ENCODE data around the gene CXXC4. TPM values are rescaled to one million over a fixed set of nuclear protein-coding genes. Genes with fewer than 3 reads are reported as not detected.

Gene CXXC4
- not detected in 2 replicates for total RNA-seq (2014; rRNA removed; shearing (Covaris generic))

DNA sequence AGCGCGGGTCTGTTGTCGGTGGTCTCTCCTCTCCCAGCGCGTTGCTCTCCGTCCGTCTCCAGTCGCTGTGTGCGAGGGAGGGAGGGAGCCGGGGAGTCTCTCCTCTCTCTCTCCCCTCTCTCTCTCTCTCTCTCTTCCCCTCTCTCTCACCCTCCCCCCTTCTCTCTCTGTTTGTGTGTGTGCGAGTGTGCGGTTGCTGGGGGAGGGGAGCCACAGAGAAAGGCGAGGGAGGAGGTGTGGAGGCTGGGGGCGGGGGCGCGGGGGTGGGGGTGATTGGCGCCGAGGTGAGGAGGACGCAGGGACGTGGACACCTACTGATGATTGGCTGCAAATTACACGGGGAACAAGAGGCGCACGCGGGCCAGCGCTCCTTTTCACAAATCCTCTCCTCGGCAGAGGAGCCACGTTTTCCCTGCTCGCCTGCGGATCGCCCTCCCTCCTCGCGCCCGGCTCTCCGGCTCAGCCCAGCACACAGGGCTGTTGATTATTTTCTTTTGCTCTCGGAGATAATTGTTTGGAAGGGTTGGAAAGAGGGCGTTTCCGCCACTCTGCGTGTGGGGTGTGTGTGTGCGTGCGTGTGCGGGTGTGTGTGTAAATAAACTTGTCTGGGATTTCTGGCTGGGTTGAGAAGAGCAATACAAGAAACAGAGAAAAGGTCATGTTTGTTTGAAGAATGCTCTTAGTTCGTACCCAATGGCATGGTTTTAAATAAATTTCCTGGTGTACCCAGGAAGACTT is at the start of gene CXXC4:
Gene CXXC4 (minus strand): TSS at position 73 of the 738 bp plus-strand sequence. CDS start 3,092 bp downstream, outside the sequence.
- peak; percentile 19 for DNase-seq (ENCODE audit: low read depth)

DNA sequence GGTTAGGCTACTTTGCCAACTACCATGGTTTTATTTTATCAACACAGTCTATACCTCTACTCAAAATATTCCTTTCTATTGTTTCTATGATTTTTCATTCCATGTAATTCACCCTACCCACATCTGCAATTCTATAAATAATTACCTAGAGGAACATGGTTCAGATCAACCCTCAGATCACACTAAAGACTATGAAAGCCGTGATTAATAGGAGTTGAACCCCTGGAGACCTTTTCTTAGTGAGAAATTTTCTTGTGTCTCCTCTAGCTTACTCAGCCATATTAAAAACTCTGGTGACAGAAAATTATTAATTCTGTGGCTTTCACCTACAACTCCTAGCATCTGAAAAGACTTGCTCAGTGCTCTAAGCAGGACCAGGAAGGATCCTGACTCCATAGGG is 38.5 kb upstream of the CXXC4 start:
- no peak for DNase-seq (ENCODE audit: low read depth)

DNA sequence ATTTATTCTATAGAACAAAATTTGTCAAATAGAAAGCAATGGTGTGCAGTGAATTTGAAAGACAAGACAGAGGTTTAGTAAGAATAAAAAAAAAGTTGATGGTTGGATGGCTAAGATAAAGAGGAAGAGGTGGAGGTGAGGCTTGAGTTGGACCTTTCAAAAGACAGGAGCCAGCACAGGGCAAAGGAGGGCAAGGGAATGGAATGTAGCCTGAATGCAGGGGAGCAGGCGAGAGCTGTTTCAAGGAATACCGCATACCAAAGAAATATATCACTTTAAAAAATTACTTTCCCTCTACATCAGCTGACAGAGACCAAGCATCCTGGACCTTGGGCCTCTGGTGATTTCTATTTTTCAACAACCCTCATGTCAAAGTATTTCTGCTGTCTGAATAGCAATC is 38.0 kb upstream of the CXXC4 start:
- DNase-seq (ENCODE audit: low read depth) = no peak

DNA sequence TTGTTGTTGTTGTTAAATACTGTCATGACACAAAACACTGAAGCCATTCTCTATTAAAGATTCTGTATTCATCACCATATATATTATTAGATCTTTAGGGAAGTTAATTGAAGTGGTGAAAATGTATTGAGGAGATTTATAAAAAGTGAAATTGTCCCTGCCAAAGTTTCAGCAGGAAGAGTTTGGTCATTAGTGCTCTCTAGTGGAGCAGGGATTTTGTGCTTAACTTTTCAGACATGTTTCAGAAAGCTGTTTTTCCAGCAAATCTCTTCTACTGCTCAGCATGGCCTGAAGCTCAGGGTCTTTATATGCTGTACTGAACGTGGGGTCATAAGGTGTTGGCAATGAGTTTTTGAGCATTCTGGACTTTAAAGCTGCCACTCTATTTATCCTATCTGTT is 36.7 kb upstream of the CXXC4 start:
- no peak for DNase-seq (ENCODE audit: low read depth)

DNA sequence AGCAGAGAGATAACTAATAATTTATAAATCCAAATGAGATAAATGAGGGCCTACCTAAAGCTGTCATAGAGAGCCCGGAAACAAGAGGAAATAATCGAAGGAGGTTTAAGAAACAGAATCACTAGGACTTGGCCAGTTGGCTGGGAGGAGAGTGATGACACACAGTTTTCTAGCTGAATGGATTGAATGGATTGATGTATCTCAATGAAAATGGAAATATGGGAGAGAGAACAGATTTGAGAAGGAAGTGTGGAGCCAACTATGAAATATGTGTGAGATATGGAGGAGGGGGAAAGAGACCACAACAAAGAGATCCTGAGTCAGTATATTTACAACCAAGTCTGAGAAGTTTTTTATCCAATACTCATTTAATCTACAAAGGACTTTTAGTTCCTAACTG is 35.7 kb upstream of the CXXC4 start:
- no peak for DNase-seq (ENCODE audit: low read depth)

DNA sequence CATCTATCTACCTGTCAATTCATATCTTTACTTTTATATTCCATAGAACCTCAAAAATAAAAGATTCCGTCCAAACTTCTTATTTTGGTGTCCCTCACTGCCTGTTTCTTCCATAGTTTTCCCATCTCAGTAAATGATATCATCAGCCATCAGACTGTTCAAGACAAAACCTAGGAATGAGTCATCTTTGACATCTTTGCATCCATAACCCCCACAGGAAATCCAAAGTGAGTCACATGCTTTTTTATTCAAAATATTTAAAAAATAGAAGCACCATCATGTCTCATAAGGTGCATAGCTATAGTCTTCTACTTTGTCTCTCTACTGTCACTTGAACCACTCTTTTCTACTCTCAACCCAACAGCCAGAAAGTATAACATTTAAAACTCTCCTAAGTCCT is 29.9 kb upstream of the CXXC4 start:
- peak; percentile 13 for DNase-seq (ENCODE audit: low read depth)

DNA sequence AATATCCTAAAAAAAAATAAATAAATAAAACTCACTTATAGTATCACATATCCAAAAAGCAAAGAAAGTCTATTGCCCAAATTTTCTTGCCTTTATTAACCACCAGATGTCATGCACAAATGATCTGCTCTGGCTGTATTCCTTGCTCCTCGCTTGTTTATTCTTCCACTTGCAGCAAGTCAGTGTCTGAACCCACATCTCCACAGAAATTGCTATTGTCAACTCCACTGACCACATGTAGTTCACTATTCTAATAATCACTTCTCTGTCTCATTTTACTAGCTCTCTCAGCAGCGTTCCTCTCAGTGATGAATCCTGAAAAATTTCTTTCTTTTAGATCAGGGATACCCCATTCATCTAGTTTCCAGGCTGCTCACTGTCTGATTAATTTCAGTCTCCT is 29.3 kb upstream of the CXXC4 start:
- no peak for DNase-seq (ENCODE audit: low read depth)

DNA sequence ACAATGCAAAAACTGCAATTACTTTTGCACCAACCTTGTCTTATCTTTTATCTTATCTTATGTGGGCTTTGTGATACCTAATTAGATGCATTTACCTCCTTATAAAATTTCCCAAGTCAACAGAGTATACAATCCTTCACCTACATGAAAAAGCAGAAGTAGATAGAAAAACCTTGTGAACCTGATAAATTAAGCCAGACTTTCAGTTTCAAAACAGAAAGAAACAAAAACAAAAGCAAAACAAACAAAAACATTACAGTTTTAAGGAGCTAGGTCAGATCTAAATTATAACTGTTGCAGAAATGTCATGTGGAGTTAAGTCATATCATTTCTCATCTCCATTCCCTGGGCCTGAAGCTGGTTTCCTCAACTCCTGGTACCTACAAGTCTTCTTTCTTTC is 24.9 kb upstream of the CXXC4 start:
- no peak for DNase-seq (ENCODE audit: low read depth)

DNA sequence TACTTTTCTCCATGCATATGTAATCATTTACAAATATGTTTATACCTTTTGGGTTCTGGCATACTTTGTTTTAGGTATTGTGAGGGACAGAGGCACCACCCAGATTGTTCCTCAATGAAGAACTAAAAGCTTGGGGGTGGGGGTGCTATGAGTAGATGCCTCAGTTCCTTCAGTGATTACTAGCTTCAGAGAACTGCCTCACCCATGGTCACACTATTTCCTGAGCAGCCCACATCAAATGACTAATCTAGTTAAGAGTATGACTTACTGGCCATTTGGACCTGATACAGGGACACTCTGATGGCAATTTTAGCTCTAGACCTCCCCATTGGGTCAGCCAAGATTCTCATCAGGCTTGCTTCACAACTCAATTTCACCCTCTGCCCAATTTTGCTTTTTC is 22.2 kb upstream of the CXXC4 start:
- DNase-seq (ENCODE audit: low read depth) = no peak

DNA sequence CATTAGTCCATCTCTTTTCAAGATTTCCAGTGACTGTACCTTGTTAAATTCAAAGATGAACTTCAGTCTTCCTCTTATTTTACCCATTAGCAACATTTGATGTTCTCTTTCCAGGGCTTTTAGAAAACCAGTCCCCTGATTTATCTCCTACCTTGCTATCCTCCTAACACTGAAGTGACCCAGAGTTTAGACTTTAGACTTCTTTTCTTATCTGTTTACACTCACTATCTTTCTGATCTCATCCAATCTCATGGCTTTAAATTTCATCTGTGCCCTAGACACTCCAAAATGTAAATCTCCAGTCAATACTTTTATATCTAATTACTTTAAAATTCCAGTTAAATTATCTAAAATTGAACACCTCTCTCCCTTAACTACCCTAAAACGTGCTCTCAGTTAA is 13.5 kb upstream of the CXXC4 start:
- no peak for DNase-seq (ENCODE audit: low read depth)

DNA sequence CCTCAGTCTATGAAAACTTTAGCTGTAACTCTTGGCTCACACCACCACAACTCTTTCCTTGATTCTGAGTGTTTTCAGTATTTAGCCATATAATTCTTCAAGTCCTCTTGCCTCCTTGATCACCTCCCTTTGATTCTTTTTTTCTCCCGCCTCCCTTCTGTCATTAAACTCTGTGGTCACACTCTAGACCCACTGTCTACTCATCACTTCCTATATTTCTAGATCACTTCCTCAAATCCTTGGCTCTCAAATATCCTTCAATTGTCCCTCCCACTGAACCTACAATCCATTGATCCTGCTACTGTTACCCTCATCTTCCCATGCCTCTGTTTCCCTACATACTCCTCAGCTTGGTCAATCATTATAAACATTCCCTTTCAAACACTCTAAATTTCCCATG is 12.4 kb upstream of the CXXC4 start:
- no peak for DNase-seq (ENCODE audit: low read depth)

DNA sequence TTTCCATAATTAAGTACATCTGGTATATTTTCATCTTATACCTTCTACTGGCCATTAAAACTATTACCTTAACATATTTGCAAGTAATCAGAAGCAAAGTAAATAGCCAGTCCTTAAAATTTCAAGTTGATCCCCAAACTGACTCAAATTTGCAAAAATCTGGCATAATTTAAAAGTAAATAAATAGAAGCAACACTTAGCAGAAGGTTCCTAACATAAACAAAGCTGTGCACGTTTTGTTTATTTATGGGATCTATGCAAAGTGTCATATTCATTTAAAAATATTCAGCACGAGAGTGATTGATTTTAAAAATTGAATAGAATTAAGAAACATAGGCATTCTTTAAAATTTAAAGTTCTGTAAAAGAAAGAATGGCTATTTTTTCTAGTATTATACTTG is 9.8 kb upstream of the CXXC4 start:
- no peak for DNase-seq (ENCODE audit: low read depth)

DNA sequence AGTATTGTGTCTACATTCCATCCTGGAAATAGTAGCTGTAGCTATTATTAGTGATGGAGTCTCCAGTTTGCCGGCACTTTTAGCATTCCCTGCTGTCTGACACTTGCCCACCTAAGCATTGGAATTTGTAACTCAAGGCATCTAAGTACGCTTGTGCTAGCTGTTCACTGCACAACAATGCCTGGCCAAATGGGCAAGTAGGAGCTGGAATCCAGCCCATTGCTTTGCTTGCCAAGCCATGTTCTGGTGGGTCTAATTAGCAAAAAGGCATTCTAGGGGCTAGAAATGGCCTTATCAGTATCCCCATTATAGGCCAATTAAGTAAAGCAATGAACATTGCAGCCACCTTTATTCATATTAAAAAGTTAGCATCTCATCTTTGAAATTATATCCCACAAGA is 7.8 kb upstream of the CXXC4 start:
- no peak for DNase-seq (ENCODE audit: low read depth)

DNA sequence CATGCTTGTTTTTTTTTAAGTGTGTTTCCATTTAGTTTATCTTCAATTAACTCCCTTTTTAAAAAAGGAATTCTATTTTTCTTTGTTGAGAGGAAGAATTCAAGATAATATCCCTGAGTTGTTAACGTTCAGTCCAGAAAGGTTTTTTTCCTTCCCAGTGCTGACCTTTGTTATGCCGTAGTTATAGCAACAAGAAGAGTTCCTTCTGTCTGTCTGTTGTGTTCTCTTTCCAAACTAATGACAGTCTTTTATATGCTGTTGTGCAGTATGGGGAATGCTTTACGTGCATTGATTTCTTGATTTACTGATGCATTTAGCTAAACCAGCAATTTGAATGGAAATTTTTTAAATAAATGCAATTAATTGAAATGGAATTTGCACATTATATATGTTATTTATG is 6.6 kb upstream of the CXXC4 start:
- no peak for DNase-seq (ENCODE audit: low read depth)

DNA sequence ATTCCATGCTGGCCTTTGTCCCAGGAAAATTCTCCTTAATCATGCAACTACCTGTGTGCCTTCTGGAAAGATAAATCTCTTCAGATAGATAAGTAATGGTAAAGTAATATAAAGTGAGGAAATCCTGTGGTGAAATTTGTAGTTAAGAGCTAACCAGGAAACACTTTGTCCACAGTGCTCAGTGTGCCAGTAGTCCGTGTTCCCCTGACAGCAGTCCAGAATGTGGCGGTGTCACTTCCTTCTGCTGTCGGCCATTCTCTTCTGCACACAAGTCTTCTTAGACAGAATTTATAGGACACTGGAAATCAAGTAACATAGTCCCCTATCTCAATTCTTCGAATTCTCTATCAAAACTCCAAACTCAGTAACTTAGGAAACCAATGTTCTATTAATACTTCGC is 5.7 kb upstream of the CXXC4 start:
- DNase-seq (ENCODE audit: low read depth) = no peak

DNA sequence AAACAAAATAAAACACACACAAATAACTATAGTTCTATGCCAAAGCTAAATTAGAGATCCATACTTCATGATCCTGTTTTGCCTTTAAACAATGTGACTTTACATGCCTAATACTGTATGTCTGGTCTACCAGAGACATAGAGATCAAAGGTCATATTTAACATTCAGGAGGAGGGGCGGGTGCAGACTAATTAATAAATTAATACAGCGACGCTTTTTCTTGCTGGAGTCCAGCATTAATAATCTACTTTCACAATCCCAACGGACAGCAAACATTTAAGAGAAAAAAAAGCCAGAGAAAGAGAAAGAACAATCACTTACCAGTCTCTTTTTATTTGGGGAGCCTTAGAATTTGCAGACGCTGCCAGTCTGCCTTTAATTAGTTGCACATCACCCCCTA is 509 bp downstream of the CXXC4 start:
- no peak for DNase-seq (ENCODE audit: low read depth)

DNA sequence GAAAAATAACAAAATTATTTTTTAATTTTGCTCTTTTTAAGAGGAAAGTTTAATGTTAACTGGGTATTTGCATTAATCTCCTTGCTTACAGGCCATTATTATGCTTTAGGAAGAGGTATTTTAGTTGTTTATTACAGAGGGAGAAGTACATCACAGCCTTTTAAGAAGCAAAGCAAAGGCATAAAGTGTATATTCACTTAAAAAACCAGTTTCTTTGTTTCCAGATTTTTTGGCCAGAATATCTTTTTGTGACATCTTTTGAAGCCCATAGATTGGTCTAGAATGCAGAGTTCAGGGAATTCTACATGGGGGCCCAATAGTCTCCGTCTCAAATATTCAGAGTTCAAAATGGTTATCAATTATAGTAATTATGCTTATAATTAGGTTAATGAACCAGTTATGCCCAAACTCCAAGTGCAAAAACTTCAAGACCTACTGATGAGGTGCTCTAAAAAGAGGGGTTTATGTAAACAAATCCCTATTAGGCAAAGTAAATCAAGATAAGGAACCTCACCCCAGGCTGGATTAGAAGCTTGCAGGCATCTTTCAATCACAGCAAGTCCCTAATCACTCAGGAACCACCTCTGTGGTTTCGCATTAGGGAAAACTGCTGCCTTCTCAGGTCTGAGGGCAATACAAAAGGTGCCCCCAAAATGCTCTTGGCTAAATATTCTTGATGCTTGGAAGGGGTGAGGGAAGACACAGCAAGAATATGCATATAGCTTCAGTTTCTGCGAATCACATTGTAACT is 1.4 kb downstream of the CXXC4 start:
- DNase-seq (ENCODE audit: low read depth) = no peak

DNA sequence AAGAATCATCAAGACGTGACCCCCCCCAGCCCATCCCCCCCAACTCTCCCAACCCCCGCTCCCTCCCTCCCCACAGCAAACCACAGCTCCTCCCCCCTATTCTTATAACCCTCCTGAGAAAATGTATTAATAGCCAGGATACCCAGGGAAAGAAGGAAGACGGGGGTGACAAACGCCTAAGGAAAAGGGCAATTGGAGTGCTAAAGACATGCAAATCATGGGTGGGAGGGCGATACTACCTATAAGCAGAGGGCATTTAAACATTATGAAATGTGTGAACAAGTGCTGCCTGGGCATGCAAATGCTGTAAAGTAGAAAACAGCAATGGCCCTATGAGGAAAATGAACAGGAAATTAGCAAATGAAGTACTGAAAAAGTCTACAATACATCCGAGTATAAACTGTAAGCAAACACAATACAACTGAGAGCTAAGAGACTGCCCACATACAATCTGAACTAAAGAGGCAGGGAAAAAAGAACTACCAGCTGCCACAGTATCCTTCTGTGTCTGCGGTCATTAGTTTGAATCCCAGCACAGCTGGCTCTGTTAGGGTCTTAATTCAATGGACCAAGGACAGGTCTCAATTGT is 2.4 kb downstream of the CXXC4 start:
- no peak for DNase-seq (ENCODE audit: low read depth)

DNA sequence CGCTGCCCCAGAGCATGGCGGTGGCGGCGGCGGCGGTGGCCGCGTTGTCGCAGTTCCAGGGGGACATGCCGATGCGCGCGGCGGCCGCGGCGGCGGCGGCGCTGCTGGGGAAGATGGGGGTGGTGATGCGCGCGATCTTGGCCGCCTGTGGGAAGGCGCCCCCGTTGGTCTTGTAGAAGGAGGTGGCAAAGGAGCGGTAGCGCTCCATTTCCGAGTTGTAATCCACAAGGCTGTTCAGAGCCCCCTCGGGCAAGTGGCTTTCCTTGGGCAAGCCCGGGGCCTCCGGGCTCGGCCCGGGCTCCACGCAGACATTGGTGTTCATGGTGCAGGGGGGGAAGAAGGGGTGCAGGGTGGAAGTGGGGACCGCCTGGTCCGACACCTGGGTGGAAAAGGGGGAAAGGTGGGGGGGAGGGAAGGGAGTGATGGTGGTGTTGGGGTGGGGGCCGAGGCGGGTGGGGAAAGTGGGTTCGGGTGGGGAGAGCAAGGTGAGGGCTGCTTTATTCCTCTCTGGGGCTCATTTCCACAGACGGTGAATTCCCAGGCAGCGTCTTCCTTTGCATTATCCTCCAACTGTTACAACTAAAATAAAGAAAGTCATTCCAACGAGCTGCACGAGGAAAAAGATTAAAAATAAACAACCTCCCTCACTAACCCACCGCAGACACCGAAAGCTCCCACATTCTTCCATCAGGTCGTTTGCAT is 3.1 kb downstream of the CXXC4 start:
- peak; percentile 2 for DNase-seq (ENCODE audit: low read depth)

DNA sequence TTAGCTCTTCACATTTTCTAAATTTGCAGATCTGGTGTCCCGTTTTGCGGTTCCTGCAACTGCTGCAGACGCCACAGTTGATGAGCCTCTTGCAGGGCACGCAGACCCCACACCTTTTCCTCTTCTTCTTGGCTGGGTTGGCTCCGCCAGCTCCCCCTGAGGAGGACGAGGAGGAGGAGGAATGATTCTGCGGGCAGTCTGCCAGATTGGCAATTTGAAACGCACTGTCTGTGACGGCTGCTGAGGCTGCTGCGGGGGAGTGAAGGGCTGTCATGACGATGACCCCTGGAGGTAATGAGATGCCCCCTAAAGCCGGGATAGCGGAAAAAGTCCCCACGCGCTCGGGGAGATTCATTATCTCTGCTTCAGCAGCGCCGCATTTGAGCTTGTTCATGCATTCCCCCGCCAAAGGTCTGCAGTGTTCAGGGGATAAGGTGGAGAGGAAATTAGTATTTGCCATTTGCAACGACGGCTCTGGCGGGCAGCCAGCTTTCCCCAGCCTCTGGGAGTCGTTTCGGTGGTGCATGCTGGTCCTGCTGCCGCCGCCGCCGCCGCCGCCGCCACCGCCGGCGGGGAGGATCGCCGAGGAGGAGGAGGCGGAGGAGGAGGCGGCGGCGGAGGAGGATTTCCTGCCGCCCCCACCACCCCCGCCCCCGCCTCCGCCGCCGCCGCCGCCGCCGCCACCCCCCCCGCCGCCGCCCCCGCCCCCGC is 3.8 kb downstream of the CXXC4 start:
- peak; percentile 37 for DNase-seq (ENCODE audit: low read depth)

DNA sequence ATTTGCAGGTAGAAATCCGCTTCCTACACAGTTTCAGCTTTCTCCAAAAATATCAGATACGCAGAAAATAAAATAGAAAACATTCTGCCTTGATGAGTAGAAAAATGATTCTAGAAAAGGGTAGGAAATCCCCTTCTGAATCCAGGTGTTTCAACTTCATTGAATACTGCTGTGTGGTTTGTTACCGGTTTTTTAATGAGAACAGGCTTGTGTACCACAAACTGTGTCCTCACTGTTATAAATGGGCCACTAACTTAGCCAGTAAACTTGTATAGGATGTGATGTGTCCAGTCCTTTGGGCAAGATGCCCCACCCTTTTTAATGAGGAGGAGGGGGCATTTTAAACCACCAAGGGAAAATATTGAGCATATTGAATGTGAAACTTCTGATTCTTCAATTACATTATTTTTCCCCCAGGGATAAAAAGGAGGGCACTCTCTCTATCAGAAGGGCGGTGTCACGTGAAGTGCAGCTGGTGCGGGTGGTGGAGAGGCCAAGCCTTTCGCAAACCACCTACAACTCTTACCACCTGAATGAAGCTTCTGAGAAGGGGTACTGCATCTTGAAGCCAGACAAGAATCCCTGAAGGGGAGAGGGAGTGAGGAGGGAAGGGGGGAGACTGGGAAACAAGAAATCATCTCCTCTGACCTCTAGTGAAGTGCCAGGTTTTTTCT is 4.5 kb downstream of the CXXC4 start:
- no peak for DNase-seq (ENCODE audit: low read depth)
